Measurements from ENCODE around the gene MEF2C. TPM values are rescaled to one million over a fixed set of nuclear protein-coding genes. Genes with fewer than 3 reads are reported as not detected.
A peak's percentile ranks its signal among the peaks of the same experiment; 100 is the strongest.

The MEF2C gene
- total RNA-seq, 2 donors from 2014 or later = 13.9 to 44.0 TPM

GRCh38 chr5:88787856-88788255 is 95.1 kb downstream of the MEF2C start:
- TF ChIP-seq POLR2AphosphoS5 (IDR thresholded peaks at IDR 0.05) (no peak), CTCF (IDR thresholded peaks at IDR 0.05) (no peak), POLR2A (IDR thresholded peaks at IDR 0.05) (no peak)
- no peak overlapping the region for H3K4me3 ChIP-seq
- no peaks in the 10 kb centered on the region for H3K9me3 ChIP-seq
- H3K27me3 ChIP-seq (replicated peaks; ENCODE audit: insufficient read depth) = no peaks in the 10 kb centered on the region
- intact Hi-C loops (cut with DNase I) = loop anchor here (5.0 kb wide), 1 partner anchor 44 kb away; no protein-coding TSS in a partner anchor
- H3K4me1 ChIP-seq (replicated peaks) = no peaks in the 10 kb centered on the region
- H3K36me3 ChIP-seq = no peaks in the 10 kb centered on the region
- WGBS = 89% methylated on average over 3 of the region's 3 CpGs
- no peak for DNase-seq (ENCODE audit: low spot score)
- no peak overlapping the region for H3K27ac ChIP-seq

DNA sequence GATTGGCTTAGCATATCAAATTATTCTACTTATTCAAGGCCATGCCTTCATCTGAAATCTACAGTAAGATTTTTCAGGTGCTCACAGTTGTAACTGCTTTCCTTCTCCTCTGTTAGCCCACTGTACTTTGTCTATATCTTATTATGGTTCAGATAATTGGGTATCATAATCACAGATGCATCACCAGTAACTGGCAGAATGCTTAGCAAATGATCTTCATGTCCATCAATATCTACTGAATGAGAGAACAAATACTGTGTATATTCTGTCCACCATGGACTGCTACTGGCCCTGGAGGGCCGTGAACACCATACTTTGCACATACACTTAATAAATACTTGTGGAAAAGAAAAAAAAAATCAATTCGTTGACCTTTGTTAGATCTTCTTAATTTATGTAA is 96.2 kb downstream of the MEF2C start:
- Histone ChIP-seq H3K36me3 (no peaks in the 10 kb centered on the region), H3K9me3 (no peaks in the 10 kb centered on the region), H3K4me1 (replicated peaks) (no peaks in the 10 kb centered on the region), H3K27ac (peak overlapping the region in 1 of 2 donors; percentile 16), H3K27me3 (replicated peaks; ENCODE audit: insufficient read depth) (no peaks in the 10 kb centered on the region), H3K4me3 (no peak overlapping the region)
- no peak for TF ChIP-seq POLR2A (IDR thresholded peaks at IDR 0.05)
- TF ChIP-seq POLR2AphosphoS5 (IDR thresholded peaks at IDR 0.05) = no peak
- TF ChIP-seq CTCF (IDR thresholded peaks at IDR 0.05) = no peak
- 94% methylated on average over 2 of the region's 2 CpGs for WGBS
- DNase-seq (ENCODE audit: low spot score) = no peak
- intact Hi-C loops (cut with DNase I) = loop anchor here (5.0 kb wide), 1 partner anchor 46 kb away; no protein-coding TSS in a partner anchor

DNA sequence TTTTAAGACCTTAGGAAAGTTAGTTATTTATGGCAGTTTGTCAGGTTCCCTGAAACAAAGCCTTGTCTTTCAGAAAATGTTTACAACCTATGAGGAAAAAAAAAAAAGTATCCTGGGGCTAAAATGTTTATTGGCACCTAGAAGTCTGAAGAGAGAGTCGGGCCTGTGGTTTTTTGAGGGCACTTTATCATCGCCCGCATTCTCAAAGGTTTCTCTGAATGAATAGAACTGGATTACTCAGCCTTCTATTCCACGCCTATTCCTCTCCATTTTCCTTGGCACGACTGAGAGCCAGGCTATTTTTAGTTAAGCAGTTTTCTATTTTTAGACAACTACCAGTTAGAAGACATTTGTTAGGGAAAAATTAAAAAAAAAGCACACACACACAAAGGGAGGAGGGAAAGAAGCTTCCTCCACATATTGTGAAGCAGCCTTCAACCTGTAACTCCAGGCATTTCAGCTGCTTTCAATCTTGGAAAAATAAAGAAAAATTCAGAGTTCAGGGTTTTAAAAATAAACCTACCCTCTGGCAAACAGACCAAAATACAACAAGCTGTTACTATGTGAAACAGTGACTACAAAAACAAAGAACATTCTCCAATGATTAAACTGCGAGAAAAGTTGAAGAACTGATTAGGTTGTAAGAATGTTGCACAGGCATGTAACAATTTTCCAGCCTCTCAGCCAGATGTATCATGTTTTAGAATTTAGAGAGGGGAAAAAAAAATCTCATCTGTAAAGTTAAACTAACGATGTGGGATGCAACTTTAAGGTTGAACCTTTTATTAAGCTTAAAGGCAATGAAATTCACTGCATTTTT is 97.0 kb downstream of the MEF2C start:
- no peak for TF ChIP-seq POLR2AphosphoS5 (IDR thresholded peaks at IDR 0.05)
- TF ChIP-seq POLR2A (IDR thresholded peaks at IDR 0.05) = no peak
- no peak for TF ChIP-seq CTCF (IDR thresholded peaks at IDR 0.05)
- H3K27me3 ChIP-seq (replicated peaks; ENCODE audit: insufficient read depth) = no peaks in the 10 kb centered on the region
- H3K4me3 ChIP-seq = no peak overlapping the region
- H3K9me3 ChIP-seq = no peaks in the 10 kb centered on the region
- H3K27ac ChIP-seq = peak overlapping the region; percentile 16 to 22
- no peaks in the 10 kb centered on the region for H3K36me3 ChIP-seq
- peak; percentile 10 for DNase-seq (ENCODE audit: low spot score)
- no peaks in the 10 kb centered on the region for H3K4me1 ChIP-seq (replicated peaks)
- 3% methylated on average over 7 of the region's 7 CpGs for WGBS
- intact Hi-C loops (cut with DNase I) = loop anchor here (5.0 kb wide), 1 partner anchor 46 kb away; no protein-coding TSS in a partner anchor

GRCh38 chr5:88782571-88782970 is 100.4 kb downstream of the MEF2C start:
- Histone ChIP-seq H3K27me3 (replicated peaks; ENCODE audit: insufficient read depth) (no peaks in the 10 kb centered on the region), H3K36me3 (no peaks in the 10 kb centered on the region), H3K9me3 (no peaks in the 10 kb centered on the region), H3K27ac (no peak overlapping the region), H3K4me3 (no peak overlapping the region), H3K4me1 (replicated peaks) (no peaks in the 10 kb centered on the region)
- DNase-seq (ENCODE audit: low spot score) = no peak
- TF ChIP-seq POLR2A (IDR thresholded peaks at IDR 0.05) (no peak), CTCF (IDR thresholded peaks at IDR 0.05) (no peak), POLR2AphosphoS5 (IDR thresholded peaks at IDR 0.05) (no peak)
- intact Hi-C loops (cut with DNase I) = no loop called here
- 82% methylated on average over 4 of the region's 4 CpGs for WGBS

DNA sequence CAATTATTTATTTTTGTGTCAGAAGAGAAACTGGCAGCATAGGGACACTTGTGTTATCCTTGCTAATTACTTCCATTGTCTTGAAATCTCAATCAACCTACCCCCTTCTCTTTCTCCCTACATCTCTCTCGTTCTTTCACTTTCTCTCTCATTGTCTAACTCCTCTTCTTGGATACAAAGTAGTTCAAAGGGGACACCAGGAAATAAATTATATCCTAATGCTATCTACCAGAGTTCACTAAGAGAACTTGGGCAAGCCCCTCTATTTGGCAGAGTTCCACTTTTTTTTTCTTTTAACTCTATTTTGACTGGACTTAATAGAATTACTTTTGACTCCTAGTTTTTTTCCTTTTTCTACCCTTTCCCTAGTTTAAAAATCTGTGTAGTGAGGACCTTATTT is 102.2 kb downstream of the MEF2C start:
- WGBS = 57% methylated on average over 1 of the region's 1 CpG
- intact Hi-C loops (cut with DNase I) = no loop called here

More for the DNA sequence above, 102.2 kb downstream of the MEF2C start:
- no peaks in the 10 kb centered on the region for H3K36me3 ChIP-seq
- no peaks in the 10 kb centered on the region for H3K4me1 ChIP-seq (replicated peaks)
- no peak overlapping the region for H3K4me3 ChIP-seq
- no peaks in the 10 kb centered on the region for H3K27me3 ChIP-seq (replicated peaks; ENCODE audit: insufficient read depth)
- DNase-seq (ENCODE audit: low spot score) = no peak
- H3K27ac ChIP-seq = no peak overlapping the region
- no peak for TF ChIP-seq CTCF (IDR thresholded peaks at IDR 0.05)
- no peak for TF ChIP-seq POLR2A (IDR thresholded peaks at IDR 0.05)
- TF ChIP-seq POLR2AphosphoS5 (IDR thresholded peaks at IDR 0.05) = no peak
- no peaks in the 10 kb centered on the region for H3K9me3 ChIP-seq
